Hepatocyte (in vitro differentiated cells): Measurements from ENCODE around the gene STPG1. TPM values are rescaled to one million over a fixed set of nuclear protein-coding genes. Genes with fewer than 3 reads are reported as not detected.

Experiments used
- DNase-seq: peaks from one replicate; pipeline ENCODE4 v3.0.0-alpha.2; 2016; ENCODE audit warnings: low spot score
- H2AFZ ChIP-seq: fragments of 200-600 bp; sonication (generic); 2 replicates; pipeline ENCODE4 v1.6.0; 2016; ENCODE audit warnings: antibody characterized with exemption, mild to moderate bottlenecking
- H3K27ac ChIP-seq: fragments of 200-600 bp; sonication (generic); 2 replicates; pipeline ENCODE4 v1.5.1; 2016; ENCODE audit warnings: mild to moderate bottlenecking
- H3K27me3 ChIP-seq: fragments of 200-600 bp; sonication (generic); 2 replicates; pipeline ENCODE4 v1.6.1; 2016
- H3K36me3 ChIP-seq: fragments of 200-600 bp; sonication (generic); replicated peaks from 2 replicates; pipeline ENCODE4 v1.5.1; 2016; ENCODE audit warnings: low read depth; ENCODE audit not compliant: insufficient read depth
- H3K4me1 ChIP-seq: fragments of 200-600 bp; sonication (generic); 2 replicates; pipeline ENCODE4 v1.5.1; 2016; ENCODE audit warnings: mild to moderate bottlenecking, moderate library complexity; ENCODE audit not compliant: insufficient read depth
- H3K4me2 ChIP-seq: fragments of 200-600 bp; sonication (generic); 2 replicates; pipeline ENCODE4 v1.6.0; 2016
- H3K4me3 ChIP-seq: fragments of 200-600 bp; sonication (generic); 2 replicates; pipeline ENCODE4 v1.5.1; 2016; ENCODE audit warnings: mild to moderate bottlenecking
- H3K79me2 ChIP-seq: fragments of 200-600 bp; sonication (generic); 2 replicates; pipeline ENCODE4 v1.6.0; 2017; ENCODE audit warnings: mild to moderate bottlenecking
- H3K9me2 ChIP-seq: fragments of 200-600 bp; sonication (generic); replicated peaks from 2 replicates; pipeline ENCODE4 v1.6.0; 2017; ENCODE audit warnings: mild to moderate bottlenecking; ENCODE audit not compliant: insufficient read depth
- H3K9me3 ChIP-seq: fragments of 200-600 bp; sonication (generic); 2 replicates; pipeline ENCODE4 v1.5.1; 2016; ENCODE audit warnings: low read depth, mild to moderate bottlenecking
- H4K20me1 ChIP-seq: fragments of 200-600 bp; sonication (generic); 2 replicates; pipeline ENCODE4 v1.6.0; 2016; ENCODE audit warnings: mild to moderate bottlenecking; ENCODE audit not compliant: insufficient read depth, poor library complexity, severe bottlenecking
- EZH2 ChIP-seq: fragments of 200-600 bp; sonication (generic); IDR thresholded peaks from 2 replicates; pipeline ENCODE4 v1.6.1; 2016; ENCODE audit warnings: antibody characterized with exemption, mild to moderate bottlenecking, borderline replicate concordance
- EZH2phosphoT487 ChIP-seq: fragments of 200-600 bp; sonication (generic); IDR thresholded peaks from one replicate; pipeline ENCODE4 v1.6.1; 2018; ENCODE audit warnings: antibody characterized with exemption, mild to moderate bottlenecking, low read depth, moderate library complexity; ENCODE audit not compliant: unreplicated experiment, severe bottlenecking
- WGBS: methylation state at CpG from one replicate; pipeline ENCODE4 v1.1.6; 2016; ENCODE audit warnings: low lambda C conversion rate; ENCODE audit errors: missing lambda C conversion rate; 5-methylcytosine and 5-hydroxymethylcytosine counted together
- polyA plus RNA-seq: library from polyadenylated mRNA; unstranded; fragments of >200 nt; fragmentation: Nextera tagmentation; extraction: Ambion mirVana; gene quantifications from 2 replicates; pipeline ENCODE4 v1.2.1, GENCODE V29; 2016
- total RNA-seq: library from RNA; depleted of rRNA; stranded (reverse); fragments of >200 nt; gene quantifications from 2 replicates; pipeline ENCODE4 v1.2.3, GENCODE V29; 2014
- TF ChIP-seq, protein P1 (sequence below): fragments of 200-600 bp; sonication (generic); IDR thresholded peaks from 2 replicates; pipeline ENCODE4 v1.5.1; 2016; ENCODE audit warnings: antibody characterized with exemption, mild to moderate bottlenecking; ENCODE audit not compliant: poor library complexity

Gene STPG1
- total and polyA plus RNA-seq, 2 experiments from 2014 or later, result 3.5 to 4.3 TPM

- Histone ChIP-seq H3K4me1 (no peaks in the 10 kb centered on the region), H3K9me2 (no peaks in the 10 kb centered on the region), H3K4me3 (no peak overlapping the region), H3K27me3 (no peaks in the 10 kb centered on the region), H3K9me3 (no peaks in the 10 kb centered on the region), H4K20me1 (no peaks in the 10 kb centered on the region), H3K36me3 (no peaks in the 10 kb centered on the region), H2AFZ (no peak overlapping the region), H3K27ac (no peak overlapping the region), H3K79me2 (no peaks in the 10 kb centered on the region), H3K4me2 (no peak overlapping the region)
- 99% methylated on average over 4 of the region's 4 CpGs for WGBS
- TF ChIP-seq EZH2phosphoT487, result no peak
- TF ChIP-seq, protein P1, sequence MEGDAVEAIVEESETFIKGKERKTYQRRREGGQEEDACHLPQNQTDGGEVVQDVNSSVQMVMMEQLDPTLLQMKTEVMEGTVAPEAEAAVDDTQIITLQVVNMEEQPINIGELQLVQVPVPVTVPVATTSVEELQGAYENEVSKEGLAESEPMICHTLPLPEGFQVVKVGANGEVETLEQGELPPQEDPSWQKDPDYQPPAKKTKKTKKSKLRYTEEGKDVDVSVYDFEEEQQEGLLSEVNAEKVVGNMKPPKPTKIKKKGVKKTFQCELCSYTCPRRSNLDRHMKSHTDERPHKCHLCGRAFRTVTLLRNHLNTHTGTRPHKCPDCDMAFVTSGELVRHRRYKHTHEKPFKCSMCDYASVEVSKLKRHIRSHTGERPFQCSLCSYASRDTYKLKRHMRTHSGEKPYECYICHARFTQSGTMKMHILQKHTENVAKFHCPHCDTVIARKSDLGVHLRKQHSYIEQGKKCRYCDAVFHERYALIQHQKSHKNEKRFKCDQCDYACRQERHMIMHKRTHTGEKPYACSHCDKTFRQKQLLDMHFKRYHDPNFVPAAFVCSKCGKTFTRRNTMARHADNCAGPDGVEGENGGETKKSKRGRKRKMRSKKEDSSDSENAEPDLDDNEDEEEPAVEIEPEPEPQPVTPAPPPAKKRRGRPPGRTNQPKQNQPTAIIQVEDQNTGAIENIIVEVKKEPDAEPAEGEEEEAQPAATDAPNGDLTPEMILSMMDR, result no peak
- no peak for TF ChIP-seq EZH2
- no peak for DNase-seq
Measured at GRCh38 chr1:24337455-24337854, 76.1 kb downstream of the STPG1 start.

DNA sequence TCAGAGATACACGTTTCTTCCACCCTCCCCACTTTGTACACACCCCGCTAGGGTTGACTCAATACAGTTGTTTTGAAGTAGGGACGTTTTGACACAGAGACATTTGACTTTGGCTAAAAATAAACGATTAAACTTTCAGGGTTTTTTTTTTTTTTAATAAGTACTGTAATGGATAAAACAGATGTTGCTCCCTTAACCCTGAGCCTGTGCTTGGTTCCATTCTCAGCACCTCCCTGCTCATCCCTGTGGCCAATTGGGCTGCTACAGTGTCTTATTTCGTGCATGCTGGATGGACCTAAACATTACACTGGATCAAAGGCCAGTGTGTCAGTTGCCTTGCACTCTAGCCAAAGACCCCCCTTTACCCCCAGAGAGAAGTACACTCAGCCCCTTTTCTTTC, 77.5 kb downstream of the STPG1 start:
- H3K27ac ChIP-seq, result no peak overlapping the region
- no peaks in the 10 kb centered on the region for H3K9me2 ChIP-seq
- DNase-seq, result no peak
- no peaks in the 10 kb centered on the region for H4K20me1 ChIP-seq
- no peak overlapping the region for H2AFZ ChIP-seq
- no peak overlapping the region for H3K4me2 ChIP-seq
- TF ChIP-seq, protein P1, result no peak
- TF ChIP-seq EZH2 (no peak), EZH2phosphoT487 (no peak)
- no peaks in the 10 kb centered on the region for H3K4me1 ChIP-seq
- no peaks in the 10 kb centered on the region for H3K27me3 ChIP-seq
- WGBS, result 84% methylated on average over 5 of the region's 5 CpGs
- no peaks in the 10 kb centered on the region for H3K9me3 ChIP-seq
- no peak overlapping the region for H3K4me3 ChIP-seq
- H3K79me2 ChIP-seq, result no peaks in the 10 kb centered on the region
- H3K36me3 ChIP-seq, result no peaks in the 10 kb centered on the region

DNA sequence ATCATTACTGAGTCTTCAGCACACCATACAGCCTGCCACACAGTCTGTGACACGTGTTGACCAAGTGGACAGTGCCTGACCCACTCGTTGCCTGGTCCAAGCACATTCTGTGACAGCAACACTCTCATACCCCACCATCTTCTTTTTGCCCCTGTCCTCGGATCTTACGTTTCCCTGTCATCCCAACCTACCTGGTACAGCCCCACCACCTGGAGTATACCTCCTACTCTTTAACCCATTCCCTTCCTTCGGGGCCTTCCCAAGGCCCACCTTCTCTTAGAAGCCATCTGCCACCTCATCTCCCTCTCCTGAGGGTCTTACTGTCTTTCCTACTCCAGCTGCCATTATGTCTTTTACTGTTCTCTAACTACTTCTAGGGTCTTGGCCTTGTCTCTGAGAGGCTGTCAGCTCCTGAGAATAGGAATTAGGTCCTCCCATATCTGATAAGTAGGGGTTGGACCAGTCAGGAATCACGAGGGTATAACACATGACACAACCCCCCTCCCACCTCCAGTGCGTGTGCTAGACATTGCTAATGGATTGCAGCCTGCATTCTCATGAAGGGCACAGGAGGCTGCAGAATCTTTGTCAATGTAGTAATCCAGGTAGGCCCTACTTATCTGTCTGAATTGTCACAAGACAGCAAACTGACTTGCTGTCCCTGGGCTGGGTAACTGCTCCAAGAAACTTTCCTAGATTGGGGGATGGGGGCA, 81.5 kb downstream of the STPG1 start:
- Histone ChIP-seq H3K36me3 (no peaks in the 10 kb centered on the region), H4K20me1 (no peaks in the 10 kb centered on the region), H3K9me2 (no peaks in the 10 kb centered on the region), H2AFZ (no peak overlapping the region), H3K27ac (no peak overlapping the region), H3K27me3 (no peaks in the 10 kb centered on the region), H3K79me2 (no peaks in the 10 kb centered on the region), H3K4me2 (no peak overlapping the region), H3K4me3 (no peak overlapping the region), H3K9me3 (no peaks in the 10 kb centered on the region), H3K4me1 (no peaks in the 10 kb centered on the region)
- 82% methylated on average over 7 of the region's 7 CpGs for WGBS
- DNase-seq, result no peak
- TF ChIP-seq EZH2phosphoT487 (no peak), EZH2 (no peak)
- TF ChIP-seq, protein P1, result no peak
